MM.1S (cell line): ENCODE data around the gene SIL1.

Experiments
- CTCF ChIP-seq: fragments of 300-600 bp; sonication (generic); IDR thresholded peaks from 2 replicates; pipeline ENCODE4 v1.5.1; 2016; ENCODE audit warnings: antibody characterized with exemption, low read length, mixed read lengths
- EZH2 ChIP-seq: fragments of 300-600 bp; sonication (generic); optimal IDR thresholded peaks from 2 replicates; pipeline ENCODE3; 2017; ENCODE audit warnings: low read depth, mild to moderate bottlenecking, antibody characterized with exemption, low read length, mixed read lengths
- EZH2phosphoT487 ChIP-seq: fragments of 300-600 bp; sonication (generic); IDR thresholded peaks from 2 replicates; pipeline ENCODE4 v1.6.1; 2018; ENCODE audit warnings: antibody characterized with exemption, low read length

- no peak for TF ChIP-seq CTCF
- TF ChIP-seq EZH2 = no peak
- no peak for TF ChIP-seq EZH2phosphoT487
Measured at GRCh38 chr5:139105621-139106071, 92.5 kb downstream of the SIL1 start.
